Subcutaneous preadipocyte (primary cell): Measurements from ENCODE around the gene NOC2L. TPM values are rescaled to one million over a fixed set of nuclear protein-coding genes. Genes with fewer than 3 reads are reported as not detected.

Experiments used
- small RNA-seq: library from RNA; depleted of rRNA; stranded (forward); fragments of <200 nt; gene quantifications from one replicate; pipeline ENCODE3, GENCODE V24; 2012
- total RNA-seq: library from RNA; depleted of rRNA; stranded (reverse); fragments of >200 nt; gene quantifications from 2 replicates; pipeline ENCODE4 v1.2.3, GENCODE V29; 2012

Gene NOC2L
- total RNA-seq: 76.4 and 120 TPM in 2 replicates

DNA sequence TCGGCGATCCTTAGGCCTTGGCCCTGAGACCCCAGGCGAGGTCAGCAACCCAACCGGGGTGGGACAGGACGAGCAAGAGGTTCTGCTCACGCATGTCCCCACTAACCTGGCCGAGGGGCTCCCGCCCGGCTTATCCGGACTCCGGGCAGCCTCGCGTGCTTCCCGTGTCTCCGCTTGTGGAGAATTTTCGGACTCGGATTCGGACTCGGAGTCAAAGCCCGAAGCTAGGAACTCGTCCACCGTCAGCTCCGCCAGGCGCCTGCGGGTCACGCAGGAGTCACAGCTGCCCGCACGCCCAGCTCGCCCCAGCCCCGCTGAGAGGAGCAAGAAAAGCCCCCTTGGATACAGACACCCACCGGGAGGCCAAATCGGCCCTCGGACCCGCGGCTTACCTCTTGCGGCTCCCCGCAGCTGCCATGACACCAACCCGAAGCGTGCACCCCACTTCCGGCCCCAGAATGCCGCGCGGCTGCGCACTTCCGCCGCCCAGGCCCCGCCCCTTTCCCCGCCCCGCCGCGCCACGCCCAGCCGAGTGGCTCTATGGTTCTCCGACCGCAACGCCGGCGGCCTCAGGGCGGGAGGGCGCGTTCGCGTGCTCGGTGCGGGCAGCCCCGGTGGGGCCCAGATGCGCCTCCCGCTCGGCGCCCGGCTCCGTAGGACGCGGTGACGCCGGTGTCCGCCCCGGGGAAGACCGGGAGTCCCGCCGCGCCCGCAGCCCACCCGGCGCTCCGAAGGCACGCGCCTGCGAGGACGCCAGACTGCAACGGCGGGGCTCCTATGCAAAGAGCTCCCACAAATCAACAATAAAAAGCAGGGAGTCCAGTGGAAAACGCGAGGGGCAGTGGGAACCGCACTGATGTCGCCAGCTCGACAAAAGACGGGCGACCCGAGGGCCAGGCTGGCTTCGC, at the start of gene NOC2L:
TSS of gene NOC2L (minus strand) at position 434 of the 908 bp plus-strand sequence. CDS start at position 418, 16 bp downstream.

GRCh38 chr1:999725-1000356, 40.8 kb upstream of the NOC2L start, which contains the start of gene HES4:
TSS of gene HES4 (minus strand) at chr1:1000097. CDS start at chr1:999973, 124 bp downstream.

DNA sequence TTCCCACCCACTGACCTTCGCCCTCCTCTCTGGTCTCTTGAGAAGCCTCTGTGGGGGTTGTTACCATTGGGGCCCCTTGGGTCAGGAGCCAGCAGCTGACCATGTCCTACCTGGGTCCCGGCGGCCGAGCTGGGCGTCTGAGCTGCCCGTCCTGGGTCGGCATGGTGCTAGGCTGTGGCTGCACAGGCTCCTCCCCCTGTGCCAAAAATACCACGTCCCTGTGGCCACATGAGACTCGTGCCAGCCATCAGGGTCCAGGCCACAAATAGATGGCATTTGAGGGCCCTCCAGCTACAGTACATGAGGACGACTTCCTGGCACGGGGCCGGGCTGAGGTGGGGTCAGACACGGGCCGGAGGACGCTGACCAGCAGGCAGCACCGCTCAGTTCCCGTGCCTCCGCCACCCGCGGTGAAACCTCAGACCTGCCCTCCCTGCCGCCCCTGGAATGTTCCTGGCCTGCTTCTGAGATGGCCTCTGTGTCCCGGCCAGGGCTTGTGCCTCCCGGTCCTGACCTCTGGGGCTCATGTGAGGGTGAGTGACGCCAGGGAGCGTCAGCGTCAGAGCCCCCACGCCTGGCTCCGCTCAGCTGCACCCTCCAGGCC, 23.0 kb upstream of the NOC2L start, which contains the start of gene PERM1:
TSS of gene PERM1 (minus strand) at position 139 of the 604 bp plus-strand sequence. CDS start 1,064 bp downstream, outside the sequence.

GRCh38 chr1:966135-966703, 7.2 kb upstream of the NOC2L start, which contains the start of gene PLEKHN1:
TSS of gene PLEKHN1 (plus strand) at chr1:966482. CDS start at chr1:966532, 50 bp downstream.

DNA sequence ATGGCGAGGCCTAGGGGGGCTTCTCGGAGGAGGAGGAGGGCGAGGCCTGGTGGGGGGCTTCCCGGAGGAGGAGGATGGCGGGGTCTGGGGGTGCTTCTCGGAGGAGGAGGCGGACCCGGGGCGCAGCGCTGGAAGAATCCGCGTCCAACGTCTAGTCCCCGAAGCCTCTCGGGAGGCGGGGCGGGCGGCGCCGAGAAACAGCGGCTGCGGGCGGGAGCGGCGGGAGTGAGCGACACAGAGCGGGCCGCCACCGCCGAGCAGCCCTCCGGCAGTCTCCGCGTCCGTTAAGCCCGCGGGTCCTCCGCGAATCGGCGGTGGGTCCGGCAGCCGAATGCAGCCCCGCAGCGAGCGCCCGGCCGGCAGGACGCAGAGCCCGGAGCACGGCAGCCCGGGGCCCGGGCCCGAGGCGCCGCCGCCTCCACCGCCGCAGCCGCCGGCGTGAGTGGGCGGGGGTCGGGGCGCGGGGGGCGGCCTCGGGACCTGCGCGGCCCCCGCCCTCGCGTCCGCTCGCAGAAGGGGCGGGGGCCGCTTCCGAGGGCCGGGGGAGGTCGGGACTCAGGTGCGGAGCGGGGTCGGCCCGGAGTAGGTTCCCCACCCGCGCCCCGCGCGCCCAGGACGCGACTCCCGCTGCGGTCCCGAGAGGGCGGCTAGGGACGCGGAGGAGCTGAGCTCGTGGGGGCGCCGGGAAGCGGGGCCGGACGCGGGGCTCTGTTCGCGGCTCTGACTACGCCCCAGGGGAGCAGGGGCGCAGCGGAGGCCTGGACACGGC, 1.5 kb upstream of the NOC2L start, which contains the start of gene KLHL17:
TSS of gene KLHL17 (plus strand) at position 222 of the 769 bp plus-strand sequence. CDS start at position 332, 110 bp downstream.

DNA sequence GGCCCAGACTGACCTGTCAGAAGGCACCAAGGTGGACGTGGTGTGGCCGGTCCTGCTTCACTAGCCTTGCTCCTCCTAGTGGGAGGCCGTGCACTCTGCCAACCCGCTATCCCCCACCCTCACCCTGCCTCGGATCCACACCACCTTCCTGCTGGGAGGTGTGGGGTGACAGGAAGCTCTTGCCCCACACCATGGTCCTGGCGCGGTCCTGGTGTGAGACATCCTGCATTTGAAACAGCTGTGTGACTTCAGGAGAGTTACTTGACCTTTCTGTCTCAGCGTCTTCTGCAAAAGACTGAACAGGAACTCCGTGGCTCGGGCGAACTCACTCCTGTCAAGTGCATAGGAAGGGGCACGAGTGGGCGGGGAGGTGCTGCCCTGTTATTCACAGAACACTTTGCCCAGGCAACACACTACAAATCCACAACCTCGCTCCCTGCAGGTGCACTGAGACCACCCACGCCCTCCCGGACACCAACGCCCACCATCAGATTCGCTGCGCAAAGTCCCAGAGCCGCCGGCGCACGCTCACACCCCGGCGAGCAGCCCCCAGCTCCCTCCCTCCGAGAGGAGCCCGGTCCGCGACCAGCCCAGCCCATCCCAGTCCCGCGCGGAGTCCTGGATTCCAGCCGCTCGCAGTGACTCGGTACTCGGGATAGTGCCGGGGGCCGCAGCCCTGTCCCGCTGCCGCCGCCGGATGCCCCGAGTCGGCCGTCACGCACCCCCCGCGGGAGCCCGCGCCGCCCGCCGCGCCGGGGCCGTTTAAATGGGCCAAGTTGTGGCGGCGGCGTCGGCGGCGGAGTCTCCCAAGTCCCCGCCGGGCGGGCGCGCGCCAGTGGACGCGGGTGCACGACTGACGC, 35.7 kb downstream of the NOC2L start, which contains the start of gene SAMD11:
TSS of gene SAMD11 (plus strand) at position 793 of the 860 bp plus-strand sequence. CDS start 509 bp downstream, outside the sequence.

Small RNAs within 50 kb of the gene (small RNA-seq; reads per million reads assigned to genes)
- not detected for gene AL645608.3
- not detected for gene AL645608.4

Other genes with a start within 250 kb of the NOC2L start
- under 0.01 and 0.20 TPM in 2 replicates for gene SAMD11, start 35.3 kb downstream of the NOC2L start, total RNA-seq
- 4.8 and 9.2 TPM in 2 replicates for gene KLHL17, start 1.3 kb upstream of the NOC2L start, total RNA-seq
- 0.73 and 1.2 TPM in 2 replicates for gene PLEKHN1, start 7.2 kb upstream of the NOC2L start, total RNA-seq
- not detected in 2 replicates for gene PERM1, start 22.8 kb upstream of the NOC2L start, total RNA-seq
- gene HES4, start 40.8 kb upstream of the NOC2L start, total RNA-seq: not detected in 2 replicates
- gene ISG15, start 54.2 kb upstream of the NOC2L start, total RNA-seq: 45.6 and 47.1 TPM in 2 replicates
- 9.9 and 19.2 TPM in 2 replicates for gene AGRN, start 60.9 kb upstream of the NOC2L start, total RNA-seq
- gene RNF223, start 115.0 kb upstream of the NOC2L start, total RNA-seq: not detected in 2 replicates
- gene C1orf159, start 156.8 kb upstream of the NOC2L start, total RNA-seq: 5.9 and 11.5 TPM in 2 replicates
- not detected in 2 replicates for gene TTLL10, start 214.6 kb upstream of the NOC2L start, total RNA-seq
- gene TNFRSF18, start 247.3 kb upstream of the NOC2L start, total RNA-seq: not detected in 2 replicates